ENCODE data around the gene GTF2IRD1. TPM values are rescaled to one million over a fixed set of nuclear protein-coding genes. Genes with fewer than 3 reads are reported as not detected.
"Not testable (repeated sequence)": the region's sequence is repeated elsewhere in the genome, so short reads cannot be mapped to it uniquely, and the experiment has no call there.

Gene GTF2IRD1
- total RNA-seq, 4 donors from 2014 or later: 11.5 to 39.1 (median 22.5) TPM

- H3K4me3 ChIP-seq: no peak overlapping the region
- no peak for TF ChIP-seq POLR2A (IDR thresholded peaks at IDR 0.05)
- TF ChIP-seq, protein P1, sequence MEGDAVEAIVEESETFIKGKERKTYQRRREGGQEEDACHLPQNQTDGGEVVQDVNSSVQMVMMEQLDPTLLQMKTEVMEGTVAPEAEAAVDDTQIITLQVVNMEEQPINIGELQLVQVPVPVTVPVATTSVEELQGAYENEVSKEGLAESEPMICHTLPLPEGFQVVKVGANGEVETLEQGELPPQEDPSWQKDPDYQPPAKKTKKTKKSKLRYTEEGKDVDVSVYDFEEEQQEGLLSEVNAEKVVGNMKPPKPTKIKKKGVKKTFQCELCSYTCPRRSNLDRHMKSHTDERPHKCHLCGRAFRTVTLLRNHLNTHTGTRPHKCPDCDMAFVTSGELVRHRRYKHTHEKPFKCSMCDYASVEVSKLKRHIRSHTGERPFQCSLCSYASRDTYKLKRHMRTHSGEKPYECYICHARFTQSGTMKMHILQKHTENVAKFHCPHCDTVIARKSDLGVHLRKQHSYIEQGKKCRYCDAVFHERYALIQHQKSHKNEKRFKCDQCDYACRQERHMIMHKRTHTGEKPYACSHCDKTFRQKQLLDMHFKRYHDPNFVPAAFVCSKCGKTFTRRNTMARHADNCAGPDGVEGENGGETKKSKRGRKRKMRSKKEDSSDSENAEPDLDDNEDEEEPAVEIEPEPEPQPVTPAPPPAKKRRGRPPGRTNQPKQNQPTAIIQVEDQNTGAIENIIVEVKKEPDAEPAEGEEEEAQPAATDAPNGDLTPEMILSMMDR (IDR thresholded peaks at IDR 0.05): no peak
- H3K27me3 ChIP-seq: no peaks in the 10 kb centered on the region
- H3K4me1 ChIP-seq: no peaks in the 10 kb centered on the region
- H3K9me3 ChIP-seq: no peaks in the 10 kb centered on the region
- DNase-seq: no peak
- no peak overlapping the region for H3K27ac ChIP-seq
- intact Hi-C loops (cut with DNase I; ENCODE audit: low total_unique reads): no loop called here
- H3K36me3 ChIP-seq: no peaks in the 10 kb centered on the region
Observed at GRCh38 chr7:74495112-74496086, 41.7 kb downstream of the GTF2IRD1 start.

DNA sequence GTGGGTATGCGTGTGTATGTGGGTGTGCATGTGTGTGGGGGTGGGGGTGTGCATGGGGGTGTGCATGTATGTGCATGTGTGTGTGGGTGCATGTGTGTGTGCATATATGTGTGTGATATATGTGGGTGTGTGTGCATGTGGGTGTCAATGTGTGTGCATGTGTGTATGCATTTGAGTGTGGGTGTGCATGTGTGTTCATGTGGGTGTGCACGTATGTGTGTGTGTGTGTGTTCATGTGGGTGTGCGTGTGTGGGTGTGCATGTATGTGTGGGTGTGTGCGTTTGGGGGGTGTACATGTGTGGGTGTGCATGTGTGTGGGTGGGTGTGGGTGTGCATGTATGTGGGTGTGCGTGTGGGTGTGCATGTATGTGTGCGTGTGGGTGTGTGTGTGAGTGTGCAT lies 42.6 kb downstream of the GTF2IRD1 start:
- Histone ChIP-seq H3K27me3 (no peaks in the 10 kb centered on the region), H3K36me3 (no peaks in the 10 kb centered on the region), H3K4me3 (no peak overlapping the region), H3K4me1 (no peaks in the 10 kb centered on the region), H3K9me3 (no peaks in the 10 kb centered on the region), H3K27ac (no peak overlapping the region)
- no peak for DNase-seq
- no peak for TF ChIP-seq POLR2A (IDR thresholded peaks at IDR 0.05)
- TF ChIP-seq, protein P1 (IDR thresholded peaks at IDR 0.05): no peak
- intact Hi-C loops (cut with DNase I; ENCODE audit: low total_unique reads): no loop called here

- H3K27ac ChIP-seq; H3K4me1 ChIP-seq; H3K4me3 ChIP-seq; DNase-seq; H3K9me3 ChIP-seq; H3K27me3 ChIP-seq; intact Hi-C loops (cut with DNase I; ENCODE audit: low total_unique reads); H3K36me3 ChIP-seq: not testable (repeated sequence)
Observed at GRCh38 chr7:74496773-74497172, 43.1 kb downstream of the GTF2IRD1 start.

DNA sequence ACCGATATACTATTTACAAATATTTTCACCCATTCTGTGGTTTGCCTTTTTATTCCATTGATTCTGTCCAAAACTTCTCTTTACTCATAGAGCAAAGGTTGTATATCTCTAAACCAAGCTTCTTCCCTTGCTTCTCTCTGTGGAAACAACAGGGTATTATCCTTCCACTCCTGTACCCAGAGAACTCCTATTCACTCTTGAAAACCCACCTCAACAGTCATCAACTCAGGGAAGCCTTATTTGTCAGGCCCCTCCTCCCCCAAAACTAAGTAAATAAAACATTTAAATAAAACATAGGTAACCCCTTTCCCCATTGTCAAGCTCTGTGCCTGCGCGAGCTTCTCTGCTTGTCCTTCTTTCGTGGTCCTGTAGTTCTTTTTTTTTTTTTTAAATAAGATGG lies 44.6 kb downstream of the GTF2IRD1 start:
- no peaks in the 10 kb centered on the region for H3K27me3 ChIP-seq
- no peaks in the 10 kb centered on the region for H3K36me3 ChIP-seq
- no peak overlapping the region for H3K27ac ChIP-seq
- no peaks in the 10 kb centered on the region for H3K4me1 ChIP-seq
- intact Hi-C loops (cut with DNase I; ENCODE audit: low total_unique reads): no loop called here
- TF ChIP-seq, protein P1 (IDR thresholded peaks at IDR 0.05): no peak
- TF ChIP-seq POLR2A (IDR thresholded peaks at IDR 0.05): no peak
- H3K9me3 ChIP-seq: no peaks in the 10 kb centered on the region
- no peak overlapping the region for H3K4me3 ChIP-seq
- DNase-seq: no peak

GRCh38 chr7:74498996-74499834 lies 45.5 kb downstream of the GTF2IRD1 start:
- no peak overlapping the region for H3K27ac ChIP-seq
- H3K36me3 ChIP-seq: no peaks in the 10 kb centered on the region
- intact Hi-C loops (cut with DNase I; ENCODE audit: low total_unique reads): no loop called here
- no peak for DNase-seq
- TF ChIP-seq, protein P1 (IDR thresholded peaks at IDR 0.05): no peak
- TF ChIP-seq POLR2A (IDR thresholded peaks at IDR 0.05): no peak
- H3K4me3 ChIP-seq: no peak overlapping the region
- H3K9me3 ChIP-seq: no peaks in the 10 kb centered on the region
- H3K4me1 ChIP-seq: no peaks in the 10 kb centered on the region
- no peaks in the 10 kb centered on the region for H3K27me3 ChIP-seq
